BJ (cell line): Measurements from ENCODE around the gene ROBO3. TPM values are rescaled to one million over a fixed set of nuclear protein-coding genes. Genes with fewer than 3 reads are reported as not detected.

ENCODE experiments used
- CTCF ChIA-PET: fragments of 350-600 bp; formaldehyde crosslinking; extraction: SDS; loops from one replicate; lab custom pipeline; 2021; ENCODE audit warnings: antibody characterized with exemption, inconsistent platforms; lab: Yijun Ruan, JAX
- POLR2A ChIA-PET: fragments of 300-600 bp; sonication (Branson Sonifier 250); formaldehyde crosslinking; extraction: SDS; loops from one replicate; lab custom pipeline; 2021; ENCODE audit warnings: antibody characterized with exemption; lab: Charles Lee
- DNase-seq: peaks from one replicate; pipeline ENCODE4 v3.0.0-alpha.2; 2011; ENCODE audit warnings: low read depth
- H3K27me3 ChIP-seq: 2 replicates; pipeline ENCODE4 v1.6.0; 2011; ENCODE audit warnings: low read length; ENCODE audit not compliant: control insufficient read depth, insufficient read depth
- H3K36me3 ChIP-seq: 2 replicates; pipeline ENCODE4 v1.5.1; 2011; ENCODE audit warnings: low read length; ENCODE audit not compliant: control insufficient read depth, insufficient read depth
- H3K4me3 ChIP-seq: 2 replicates; pipeline ENCODE4 v1.5.1; 2011; ENCODE audit warnings: low read depth, mild to moderate bottlenecking, control low read depth, low read length
- polyA plus RNA-seq: library from polyadenylated mRNA; depleted of rRNA; stranded (reverse); fragments of >200 nt; gene quantifications from 2 replicates; pipeline ENCODE4 v1.2.3, GENCODE V29; 2011
- TF ChIP-seq, protein P1 (sequence below): IDR thresholded peaks from 2 replicates; pipeline ENCODE4 v1.5.1; 2011; ENCODE audit warnings: low read depth, mild to moderate bottlenecking, control low read depth, inconsistent platforms, low read length, moderate library complexity; ENCODE audit not compliant: insufficient read depth

Gene ROBO3
- polyA plus RNA-seq, 1 experiment = 27.8 TPM

- TF ChIP-seq, protein P1, sequence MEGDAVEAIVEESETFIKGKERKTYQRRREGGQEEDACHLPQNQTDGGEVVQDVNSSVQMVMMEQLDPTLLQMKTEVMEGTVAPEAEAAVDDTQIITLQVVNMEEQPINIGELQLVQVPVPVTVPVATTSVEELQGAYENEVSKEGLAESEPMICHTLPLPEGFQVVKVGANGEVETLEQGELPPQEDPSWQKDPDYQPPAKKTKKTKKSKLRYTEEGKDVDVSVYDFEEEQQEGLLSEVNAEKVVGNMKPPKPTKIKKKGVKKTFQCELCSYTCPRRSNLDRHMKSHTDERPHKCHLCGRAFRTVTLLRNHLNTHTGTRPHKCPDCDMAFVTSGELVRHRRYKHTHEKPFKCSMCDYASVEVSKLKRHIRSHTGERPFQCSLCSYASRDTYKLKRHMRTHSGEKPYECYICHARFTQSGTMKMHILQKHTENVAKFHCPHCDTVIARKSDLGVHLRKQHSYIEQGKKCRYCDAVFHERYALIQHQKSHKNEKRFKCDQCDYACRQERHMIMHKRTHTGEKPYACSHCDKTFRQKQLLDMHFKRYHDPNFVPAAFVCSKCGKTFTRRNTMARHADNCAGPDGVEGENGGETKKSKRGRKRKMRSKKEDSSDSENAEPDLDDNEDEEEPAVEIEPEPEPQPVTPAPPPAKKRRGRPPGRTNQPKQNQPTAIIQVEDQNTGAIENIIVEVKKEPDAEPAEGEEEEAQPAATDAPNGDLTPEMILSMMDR = peak; percentile 70
- H3K27me3 ChIP-seq = peaks cover 81% of the 10 kb centered on the region
- ChIA-PET CTCF (interaction anchor here (0.6 to 3.2 kb wide), 50 partner anchors 8 to 563 kb away, joined by 3 to 31 read pairs (median 4); partner anchors contain the start of genes CCDC15, ROBO4, SIAE and SPA17), POLR2A (no interaction called here)
- H3K36me3 ChIP-seq = no peaks in the 10 kb centered on the region
- no peak for DNase-seq
- H3K4me3 ChIP-seq = peak overlapping the region; percentile 6; the same call in 1 of the 2 replicates
Observed at GRCh38 chr11:124865902-124866851, 945 bp downstream of the ROBO3 start.

DNA sequence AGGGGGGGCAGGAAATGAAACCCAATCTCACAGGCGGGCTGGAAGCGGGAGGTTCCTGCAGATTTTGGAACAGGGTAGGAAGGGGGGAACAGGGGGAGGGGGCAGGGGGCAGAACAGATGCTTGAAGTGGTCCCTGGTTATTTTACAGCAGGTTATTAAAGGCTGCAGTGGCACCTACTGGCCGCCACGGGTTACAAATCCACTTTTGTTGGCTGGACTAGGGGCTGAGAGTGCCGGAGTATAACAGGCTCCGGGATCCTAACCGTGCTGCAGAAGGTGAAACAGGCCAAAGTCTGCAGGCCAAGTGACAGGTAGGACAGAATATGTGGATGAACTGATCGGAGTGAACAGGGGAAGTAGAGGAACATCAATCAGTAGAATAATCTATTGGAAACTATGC, 2.5 kb downstream of the ROBO3 start:
- ChIA-PET POLR2A (no interaction called here), CTCF (interaction anchor here (0.6 to 3.2 kb wide), 20 partner anchors 8 to 582 kb away, joined by 3 to 31 read pairs (median 6); partner anchors contain the start of genes NRGN, SIAE, SPA17 and VSIG2)
- DNase-seq = no peak
- TF ChIP-seq, protein P1 = peak; percentile 60
- Histone ChIP-seq H3K4me3 (no peak overlapping the region), H3K36me3 (no peaks in the 10 kb centered on the region), H3K27me3 (peaks cover 77% of the 10 kb centered on the region)

DNA sequence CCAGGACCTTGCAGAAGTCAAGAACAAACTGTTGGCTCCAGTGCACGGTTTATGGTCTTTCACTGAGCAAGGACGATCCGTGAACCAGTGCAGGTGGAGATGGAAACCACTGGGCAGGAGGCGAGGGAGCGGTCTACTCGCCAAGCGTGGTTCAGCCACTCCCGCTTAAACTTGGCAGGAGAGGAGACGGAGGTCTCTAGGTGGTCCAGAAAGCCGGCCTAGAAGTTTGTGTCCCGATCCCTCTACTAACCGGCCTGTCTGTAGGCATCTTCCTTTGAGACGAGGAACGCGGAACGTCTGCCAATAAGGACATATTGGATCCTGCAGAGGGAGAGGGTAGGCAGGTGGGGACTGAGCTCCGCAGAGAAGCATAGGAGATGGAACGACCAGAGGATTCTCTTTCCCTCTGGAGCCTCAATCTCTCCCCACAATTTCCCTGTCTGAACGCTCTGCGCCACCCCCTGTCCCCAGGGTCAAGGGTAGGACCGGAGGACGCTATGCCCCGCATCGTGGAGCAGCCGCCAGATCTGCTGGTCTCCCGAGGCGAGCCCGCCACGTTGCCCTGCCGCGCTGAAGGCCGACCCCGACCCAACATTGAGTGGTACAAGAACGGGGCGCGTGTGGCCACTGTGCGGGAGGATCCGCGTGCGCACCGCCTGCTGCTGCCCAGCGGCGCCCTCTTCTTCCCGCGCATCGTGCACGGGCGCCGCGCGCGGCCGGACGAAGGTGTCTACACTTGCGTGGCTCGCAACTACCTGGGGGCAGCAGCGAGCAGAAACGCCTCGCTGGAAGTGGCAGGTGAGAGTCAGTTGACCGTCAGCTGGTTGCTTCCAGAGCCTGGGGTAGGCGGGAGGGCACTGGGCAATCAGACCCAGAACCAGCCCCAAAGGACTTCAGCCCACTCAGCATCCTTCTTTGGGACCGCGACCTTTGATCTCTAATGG, 3.4 kb downstream of the ROBO3 start:
- Histone ChIP-seq H3K4me3 (no peak overlapping the region), H3K27me3 (peaks cover 75% of the 10 kb centered on the region), H3K36me3 (no peaks in the 10 kb centered on the region)
- DNase-seq = no peak
- POLR2A ChIA-PET = no interaction called here
- TF ChIP-seq, protein P1 = no peak
- CTCF ChIA-PET = interaction anchor here (1.0 kb wide), 1 partner anchor 54 kb away, joined by 3 read pairs; no protein-coding TSS in a partner anchor

DNA sequence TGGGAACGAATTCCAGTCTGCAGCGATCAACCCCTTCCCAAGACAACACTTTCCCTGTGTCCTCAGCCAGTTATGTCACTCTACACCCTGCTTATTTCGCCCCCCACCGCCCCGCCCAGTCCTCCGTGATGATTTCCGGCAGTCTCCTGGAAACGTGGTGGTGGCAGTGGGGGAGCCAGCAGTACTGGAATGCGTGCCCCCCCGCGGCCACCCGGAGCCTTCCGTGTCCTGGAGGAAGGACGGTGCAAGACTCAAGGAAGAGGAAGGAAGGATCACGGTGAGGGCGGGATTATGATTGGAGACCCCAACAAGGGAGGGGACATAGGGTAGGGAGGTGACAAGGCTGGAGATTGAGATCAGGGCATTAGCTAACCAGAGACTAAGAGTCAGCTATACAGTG, 4.1 kb downstream of the ROBO3 start:
- ChIA-PET POLR2A (no interaction called here), CTCF (interaction anchor here (0.8 to 1.0 kb wide), 2 partner anchors 8 to 23 kb away, joined by 3 to 4 read pairs; no protein-coding TSS in a partner anchor)
- no peak overlapping the region for H3K4me3 ChIP-seq

More for the DNA sequence above, 4.1 kb downstream of the ROBO3 start:
- H3K27me3 ChIP-seq = peaks cover 71% of the 10 kb centered on the region
- no peak for DNase-seq
- no peaks in the 10 kb centered on the region for H3K36me3 ChIP-seq
- TF ChIP-seq, protein P1 = no peak
